Esophagus mucosa (tissue), 1 donor: Measurements from ENCODE around the gene POLR2J3. TPM values are rescaled to one million over a fixed set of nuclear protein-coding genes. Genes with fewer than 3 reads are reported as not detected.
"Not testable (repeated sequence)": the region's sequence is repeated elsewhere in the genome, so short reads cannot be mapped to it uniquely, and the experiment has no call there.

Source experiments
- ATAC-seq: fragments of 200-7000 bp; cut with Tn5 transposase; one replicate; pipeline ENCODE4 v1.9.1; 2020
- total RNA-seq: library from RNA; stranded (reverse); gene quantifications from one replicate; pipeline ENCODE4 v1.2.4, GENCODE V29; 2023
- donor health status: DM: yes; HTN: yes; CAD: no.

The POLR2J3 gene
- total RNA-seq, 1 donor from 2014 or later, result 13.8 TPM

DNA sequence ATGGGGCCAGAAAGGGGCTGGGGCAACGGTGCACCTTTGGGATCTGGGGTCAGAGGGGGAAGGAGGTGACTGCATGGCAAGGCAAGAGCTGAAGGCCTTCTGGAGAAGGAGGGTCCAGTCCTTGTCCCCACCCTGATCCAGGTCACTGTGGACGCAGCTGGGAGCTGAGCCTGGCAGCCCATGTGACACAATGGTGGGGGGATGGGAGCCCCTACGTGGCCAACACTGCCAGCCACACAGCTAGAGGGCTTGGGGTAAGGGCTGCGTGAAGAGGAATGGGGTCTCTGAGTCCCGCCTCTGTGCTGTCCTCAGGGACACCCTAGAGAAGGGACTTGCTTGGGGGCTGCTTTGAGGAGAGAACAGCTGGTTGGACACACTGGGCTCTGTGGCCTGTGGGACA, 9.3 kb upstream of the POLR2J3 start:
- ATAC-seq, result not testable (repeated sequence)

DNA sequence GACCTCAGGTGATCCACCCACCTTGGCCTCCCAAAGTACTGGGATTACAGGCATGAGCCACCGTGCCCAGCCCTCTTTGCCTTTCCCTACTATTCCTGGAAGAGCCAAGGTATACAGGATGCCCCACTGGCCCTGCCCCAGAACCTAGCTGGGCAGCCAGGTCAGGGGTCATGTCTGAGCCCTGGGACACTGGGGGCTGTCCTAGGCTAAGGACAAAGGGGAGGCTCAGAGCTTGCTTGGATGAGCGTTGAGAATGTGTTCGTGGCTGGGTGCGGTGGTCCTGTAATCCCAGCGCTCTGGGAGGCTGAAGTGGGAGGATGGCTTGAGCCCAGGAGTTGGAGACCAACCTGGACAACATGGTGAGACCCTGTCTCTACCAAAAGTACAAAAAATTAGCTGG, 6.1 kb upstream of the POLR2J3 start:
- peak; percentile 26 for ATAC-seq

GRCh38 chr7:102577315-102578240, 5.2 kb upstream of the POLR2J3 start:
- not testable (repeated sequence) for ATAC-seq

- not testable (repeated sequence) for ATAC-seq
Observed at GRCh38 chr7:102576363-102576762, 4.0 kb upstream of the POLR2J3 start.

- not testable (repeated sequence) for ATAC-seq
Observed at GRCh38 chr7:102574607-102575006, 2.2 kb upstream of the POLR2J3 start.

DNA sequence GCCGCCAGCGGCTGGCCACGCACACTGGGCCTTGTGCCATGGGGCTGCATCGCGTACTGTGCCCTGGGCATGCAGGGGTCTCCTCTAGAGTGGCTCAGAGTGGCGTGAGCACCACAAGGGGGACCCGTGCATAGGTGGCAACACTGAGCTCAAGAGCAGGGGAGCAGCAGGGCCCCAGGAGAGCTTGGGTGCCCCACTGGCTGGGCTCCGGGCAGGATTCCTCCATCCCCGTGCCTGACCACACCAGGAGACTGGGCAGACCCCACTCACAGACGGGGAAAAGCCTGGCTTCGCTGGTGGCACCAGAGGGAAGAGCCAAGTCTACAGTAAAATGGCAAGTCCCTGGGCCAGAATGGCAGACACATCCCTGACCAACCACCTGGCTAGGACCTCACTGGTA, 3.8 kb downstream of the POLR2J3 start:
- not testable (repeated sequence) for ATAC-seq

- peak; percentile 47 for ATAC-seq
Observed at GRCh38 chr7:102550808-102551422, 21.5 kb downstream of the POLR2J3 start, which contains the start of gene SPDYE2. Gene SPDYE2, plus strand, starts transcription at chr7:102551226. Its CDS starts 2,030 bp downstream, at chr7:102553256.

DNA sequence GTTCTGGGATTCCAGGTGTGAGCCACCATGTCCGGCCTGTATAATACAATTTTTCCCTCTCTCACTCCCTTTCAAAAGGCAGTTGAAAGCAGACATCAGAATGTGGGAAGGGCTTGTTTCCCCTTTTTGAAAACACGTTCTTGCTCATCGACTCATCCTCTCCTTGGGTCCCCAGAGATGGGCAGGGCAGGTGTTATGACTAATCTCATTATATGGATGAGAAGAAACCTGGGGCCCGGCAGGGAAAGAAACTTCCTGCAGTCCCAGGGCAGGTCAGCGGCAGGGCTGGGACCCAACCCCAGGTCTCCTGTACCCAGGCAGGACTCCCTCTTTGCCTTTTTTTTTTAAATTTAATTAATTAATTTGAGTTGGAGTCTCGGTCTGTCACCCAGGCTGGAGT, 26.0 kb downstream of the POLR2J3 start:
- ATAC-seq, result peak; percentile 70

- ATAC-seq, result not testable (repeated sequence)
Observed at GRCh38 chr7:102545288-102545687, 27.1 kb downstream of the POLR2J3 start.

DNA sequence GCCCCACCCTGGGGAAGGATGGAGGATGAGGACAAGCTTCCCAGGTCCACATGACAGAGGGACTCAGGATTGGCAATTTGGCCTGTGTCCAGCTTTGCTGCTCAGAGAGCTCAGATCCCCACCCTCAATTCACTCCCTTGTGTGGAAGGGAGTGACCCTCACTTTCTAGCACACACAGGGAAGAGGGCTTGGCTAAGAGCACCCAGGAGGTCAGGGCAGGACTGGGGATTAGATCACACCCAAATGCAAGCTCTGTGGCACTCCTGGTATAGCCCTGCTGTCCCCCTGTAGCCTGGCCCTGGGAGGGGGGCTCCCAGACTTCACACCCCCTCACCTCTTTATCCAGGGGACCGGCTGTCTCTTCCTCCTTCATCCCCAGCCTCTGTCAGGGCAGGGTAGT, 28.0 kb downstream of the POLR2J3 start:
- peak; percentile 75 for ATAC-seq

GRCh38 chr7:102543596-102543995, 28.8 kb downstream of the POLR2J3 start, which contains the start of gene UPK3BL2:
Gene UPK3BL2, minus strand, starts transcription at chr7:102543696. Its CDS starts 60 bp downstream, at chr7:102543636.
- ATAC-seq, result peak; percentile 74

- not testable (repeated sequence) for ATAC-seq
Observed at GRCh38 chr7:102542771-102543170, 29.6 kb downstream of the POLR2J3 start.

GRCh38 chr7:102542083-102542482, 30.3 kb downstream of the POLR2J3 start:
- ATAC-seq, result not testable (repeated sequence)

DNA sequence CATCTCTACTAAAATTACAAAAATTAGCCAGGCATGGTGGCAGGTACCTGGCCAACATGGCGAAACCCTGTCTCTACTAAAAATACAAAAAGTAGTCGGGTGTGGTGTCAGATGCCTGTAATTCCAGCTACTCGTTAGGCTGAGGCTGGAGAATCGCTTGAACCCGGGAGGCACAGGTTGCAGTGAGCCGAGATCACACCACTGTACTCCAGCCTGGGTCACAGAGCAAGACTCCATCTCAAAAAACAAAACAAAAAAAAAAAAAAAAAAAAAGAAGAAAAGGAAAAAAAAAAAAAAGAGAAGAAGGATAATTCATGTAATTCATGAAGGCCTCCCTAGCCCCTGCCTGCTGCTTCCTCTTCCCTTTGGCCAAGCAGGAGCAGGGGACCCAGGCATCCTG, 31.8 kb downstream of the POLR2J3 start:
- ATAC-seq, result not testable (repeated sequence)

GRCh38 chr7:102535062-102535615, 37.2 kb downstream of the POLR2J3 start:
- not testable (repeated sequence) for ATAC-seq

DNA sequence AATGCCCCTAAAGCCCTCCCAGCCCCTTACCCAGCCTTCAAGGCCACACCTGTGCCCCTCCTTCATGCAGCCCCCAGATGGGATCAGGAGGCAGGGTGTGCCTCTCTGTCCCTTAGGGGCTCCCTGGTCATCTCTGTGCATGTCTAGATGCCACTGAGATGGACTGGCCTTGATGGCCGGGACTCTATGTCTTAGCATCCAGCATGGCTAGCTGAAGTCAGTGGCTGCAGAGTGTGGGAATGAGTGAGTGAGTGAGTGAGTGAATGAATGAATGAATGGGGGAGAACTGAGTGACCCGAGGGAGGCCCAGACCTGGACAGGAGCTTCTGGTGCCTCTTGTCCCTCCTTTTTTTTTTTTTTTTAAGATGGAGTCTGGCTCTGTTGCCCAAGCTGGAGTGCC, 40.3 kb downstream of the POLR2J3 start:
- peak; percentile 20 for ATAC-seq

DNA sequence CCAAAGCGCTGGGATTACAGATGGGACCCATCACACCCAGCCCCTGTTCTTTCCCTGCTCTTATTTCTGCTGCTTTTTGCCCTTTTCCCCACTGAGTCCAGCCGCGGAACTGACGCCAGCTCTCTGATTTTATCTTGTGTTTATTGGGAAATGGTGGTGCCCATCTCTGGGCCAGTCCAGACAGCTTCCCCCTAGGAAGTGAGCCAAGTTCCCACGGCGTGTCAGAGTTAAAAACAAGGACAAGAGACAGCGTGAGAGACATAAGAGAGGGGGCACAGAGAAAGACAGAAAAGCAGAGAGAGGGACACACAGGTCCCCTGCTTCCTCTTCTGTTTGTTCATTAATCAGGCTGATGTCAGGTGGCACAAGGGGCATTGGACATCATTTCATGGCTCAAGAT, 40.8 kb downstream of the POLR2J3 start:
- ATAC-seq, result peak; percentile 41

DNA sequence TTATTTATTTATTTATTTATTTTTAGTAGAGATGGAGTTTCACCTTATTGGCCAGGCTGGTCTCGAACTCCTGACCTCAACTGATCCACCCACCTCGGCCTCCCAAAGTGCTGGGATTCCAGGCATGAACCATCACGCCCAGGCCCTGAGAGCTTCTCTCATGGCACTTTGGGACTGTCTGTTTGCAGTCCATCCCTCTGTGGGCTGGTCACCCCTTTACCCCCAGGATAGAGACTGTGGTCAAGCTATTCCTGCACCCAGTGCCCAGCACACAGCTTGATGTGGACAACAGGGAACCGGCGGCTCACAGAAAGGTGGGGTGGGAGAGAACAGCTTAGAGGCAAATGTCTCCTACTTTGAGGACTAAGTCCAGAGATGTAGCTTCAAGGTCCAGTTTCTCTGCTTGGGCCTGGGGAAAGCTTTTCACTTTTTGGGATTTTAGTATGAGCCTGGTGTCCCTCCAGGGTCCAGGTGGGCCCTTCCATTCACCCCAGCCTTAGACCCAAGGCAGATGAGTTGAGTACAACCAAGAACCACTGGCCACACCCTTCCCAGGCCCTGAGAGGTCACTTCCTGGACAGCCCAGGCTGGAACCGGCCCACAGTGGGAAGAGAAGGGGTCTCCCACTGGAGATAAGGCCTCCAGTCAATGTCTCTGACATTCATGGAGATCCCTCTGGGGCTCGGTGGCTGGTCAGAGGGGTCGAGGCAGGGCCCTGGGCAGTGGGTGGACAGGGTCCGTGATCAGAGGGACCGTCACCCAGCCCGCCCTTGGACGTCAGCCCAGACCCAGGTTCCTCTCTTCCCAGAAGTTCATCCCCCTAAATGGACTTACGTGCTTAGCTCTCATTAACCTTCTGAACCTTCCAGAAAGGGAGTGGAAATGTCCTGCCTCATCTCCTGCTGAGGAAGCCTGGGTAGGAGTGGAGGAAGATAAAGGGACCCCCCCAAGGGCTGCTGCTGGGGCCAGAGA, 44.3 kb downstream of the POLR2J3 start:
- ATAC-seq, result peak; percentile 17

DNA sequence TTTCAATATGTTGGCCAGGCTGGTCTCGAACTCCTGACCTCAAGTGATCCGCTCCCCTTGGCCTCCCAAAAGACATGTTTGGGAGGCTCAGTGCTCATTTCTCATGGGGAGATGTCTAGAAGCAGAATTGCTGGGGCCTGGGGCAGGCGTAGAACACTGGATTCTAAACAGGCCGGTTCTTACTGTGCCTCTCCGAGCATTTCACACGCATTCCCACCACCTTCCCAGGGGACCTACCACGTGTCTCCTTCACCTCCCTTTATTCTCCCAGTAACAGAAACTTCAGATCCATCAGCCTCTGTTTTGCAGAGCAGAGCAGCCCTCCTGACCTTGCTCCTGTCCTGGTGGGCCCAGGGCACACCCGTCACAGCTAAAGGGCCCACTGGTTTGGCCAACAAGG, 45.2 kb downstream of the POLR2J3 start:
- not testable (repeated sequence) for ATAC-seq

DNA sequence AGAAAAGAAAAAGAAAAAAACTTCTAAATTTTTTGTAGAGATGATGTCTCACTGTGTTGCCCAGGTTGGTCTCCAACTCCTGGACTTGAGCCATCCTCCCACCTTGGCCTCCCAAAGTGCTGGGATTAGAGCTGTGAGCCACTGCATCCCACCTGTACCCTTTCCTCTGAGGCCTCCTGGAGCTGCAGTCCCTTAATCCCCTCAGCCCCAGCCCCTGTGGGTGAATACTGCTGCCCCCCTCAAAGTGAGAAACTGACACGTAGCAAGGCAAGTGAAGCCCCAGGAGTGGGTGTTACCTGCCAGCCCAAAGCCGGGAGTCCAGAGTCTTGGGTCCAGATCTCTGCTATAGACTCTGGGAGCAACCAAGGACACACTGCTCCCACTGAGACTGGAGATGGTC, 47.6 kb downstream of the POLR2J3 start:
- ATAC-seq, result peak; percentile 19

- not testable (repeated sequence) for ATAC-seq
Observed at GRCh38 chr7:102520797-102521196, 51.6 kb downstream of the POLR2J3 start.
